GM12892 (cell line): Measurements from ENCODE around the gene MYO3B.

ENCODE experiments used
- DNase-seq: peaks from one replicate; pipeline ENCODE4 v3.0.0; 2011; ENCODE audit not compliant: insufficient read length
- FAIRE-seq: peaks from 2 replicates; lab custom pipeline; 2011; peaks lifted over from hg19 to GRCh38; lab: Jason Lieb, UNC
- POLR2A ChIP-seq: IDR thresholded peaks from 2 replicates; pipeline ENCODE4 v1.6.1; 2011; ENCODE audit warnings: low read depth, low read length, control low read depth
- POLR2AphosphoS5 ChIP-seq: IDR thresholded peaks from 2 replicates; pipeline ENCODE4 v1.6.1; 2011; ENCODE audit warnings: low read depth, low read length, control low read depth
- TAF1 ChIP-seq: IDR thresholded peaks from 2 replicates; pipeline ENCODE4 v1.6.1; 2011; ENCODE audit warnings: low read depth, mild to moderate bottlenecking, control low read depth, low read length, borderline replicate concordance

The MYO3B gene

DNA sequence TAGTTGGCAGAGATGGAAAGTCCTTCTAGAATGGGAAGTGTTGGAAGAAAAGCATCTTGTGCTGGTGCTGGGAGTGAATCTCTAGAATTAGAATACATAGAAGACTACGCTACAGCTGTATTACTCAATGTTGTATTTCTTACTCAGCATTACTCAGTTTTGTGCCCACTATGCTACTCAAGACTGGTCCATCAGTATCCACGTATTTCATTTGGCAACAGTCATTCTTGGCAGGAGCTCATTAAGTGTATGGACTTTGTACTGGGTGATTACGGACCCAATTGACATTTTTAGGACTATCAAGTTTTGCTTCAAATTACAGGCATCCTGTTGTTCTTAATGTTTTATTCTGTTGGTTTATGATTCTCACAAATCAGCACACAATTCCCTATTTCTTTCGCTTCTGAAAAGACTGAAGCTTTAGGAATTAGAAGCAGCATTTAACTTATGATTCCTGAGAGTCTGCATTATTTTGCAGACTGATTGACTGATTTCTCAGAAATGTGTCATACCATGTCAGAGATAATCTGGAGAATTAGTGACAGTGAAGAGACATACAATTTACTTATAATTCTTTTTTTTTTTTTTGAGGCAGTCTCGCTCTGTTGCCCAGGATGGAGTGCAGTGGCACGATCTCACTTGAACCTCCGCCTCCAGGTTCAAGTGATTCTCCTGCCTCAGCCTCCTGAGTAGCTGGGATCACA is 136.9 kb downstream of the MYO3B start:
- TF ChIP-seq POLR2AphosphoS5 (no peak), POLR2A (no peak), TAF1 (no peak)
- FAIRE-seq (no peak), DNase-seq (no peak)

DNA sequence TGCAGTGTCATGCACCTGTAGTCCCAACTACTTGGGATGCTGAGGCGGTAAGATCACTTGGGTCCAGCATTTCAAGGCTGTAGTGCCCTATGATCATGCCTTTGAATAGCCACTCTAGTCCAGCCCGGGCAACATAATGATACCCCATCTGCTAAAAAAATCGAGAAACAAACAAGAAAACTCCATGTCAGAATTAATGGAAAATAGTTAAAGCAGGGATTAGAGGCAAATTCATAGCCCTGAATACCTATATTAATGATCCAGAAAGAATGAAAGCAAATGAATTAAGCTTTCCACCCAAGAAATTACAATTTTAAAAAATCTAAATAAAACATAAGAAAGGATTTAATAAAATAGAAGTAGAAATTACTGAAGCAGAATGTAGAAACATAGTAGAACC is 143.0 kb downstream of the MYO3B start:
- FAIRE-seq: no peak
- DNase-seq: no peak
- TF ChIP-seq POLR2AphosphoS5 (no peak), POLR2A (no peak), TAF1 (no peak)

GRCh38 chr2:170321526-170321925 is 143.6 kb downstream of the MYO3B start:
- no peak for TF ChIP-seq POLR2A
- DNase-seq (no peak), FAIRE-seq (no peak)

GRCh38 chr2:170322140-170322766 is 144.3 kb downstream of the MYO3B start:
- no peak for FAIRE-seq
- TF ChIP-seq POLR2AphosphoS5 (no peak), POLR2A (no peak), TAF1 (no peak)
- DNase-seq: no peak

DNA sequence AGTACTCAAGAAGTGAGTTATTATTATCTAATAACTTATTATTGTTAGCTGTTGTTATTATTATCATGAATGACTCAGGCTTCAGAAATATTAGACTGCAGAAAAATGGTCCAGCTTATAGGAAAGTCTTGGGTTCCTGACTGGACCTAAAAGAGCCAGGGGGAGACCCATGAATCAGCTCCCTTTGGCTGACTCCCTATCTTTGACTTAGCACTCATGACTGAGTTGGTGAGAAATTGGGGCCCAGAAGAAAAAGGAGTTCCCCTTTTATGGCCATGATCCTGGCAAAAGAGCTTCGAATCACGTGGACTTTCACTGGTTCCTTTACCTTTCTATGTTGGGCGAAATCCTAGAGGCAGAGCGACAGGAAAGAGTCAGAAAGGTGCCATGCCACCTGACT is 145.8 kb downstream of the MYO3B start:
- TF ChIP-seq POLR2A (no peak), POLR2AphosphoS5 (no peak), TAF1 (no peak)
- FAIRE-seq: no peak
- DNase-seq: no peak

GRCh38 chr2:170324640-170325046 is 146.7 kb downstream of the MYO3B start:
- FAIRE-seq: peak; percentile 48

GRCh38 chr2:170330881-170331280 is 152.9 kb downstream of the MYO3B start:
- TF ChIP-seq TAF1 (no peak), POLR2A (no peak), POLR2AphosphoS5 (no peak)
- DNase-seq (no peak), FAIRE-seq (no peak)

More at GRCh38 chr2:170324640-170325046, 146.7 kb downstream of the MYO3B start:
- TF ChIP-seq POLR2A: no peak
- no peak for DNase-seq

GRCh38 chr2:170332676-170333402 is 154.9 kb downstream of the MYO3B start:
- no peak for TF ChIP-seq TAF1
- TF ChIP-seq POLR2A: no peak
- no peak for TF ChIP-seq POLR2AphosphoS5
- no peak for DNase-seq
- no peak for FAIRE-seq

DNA sequence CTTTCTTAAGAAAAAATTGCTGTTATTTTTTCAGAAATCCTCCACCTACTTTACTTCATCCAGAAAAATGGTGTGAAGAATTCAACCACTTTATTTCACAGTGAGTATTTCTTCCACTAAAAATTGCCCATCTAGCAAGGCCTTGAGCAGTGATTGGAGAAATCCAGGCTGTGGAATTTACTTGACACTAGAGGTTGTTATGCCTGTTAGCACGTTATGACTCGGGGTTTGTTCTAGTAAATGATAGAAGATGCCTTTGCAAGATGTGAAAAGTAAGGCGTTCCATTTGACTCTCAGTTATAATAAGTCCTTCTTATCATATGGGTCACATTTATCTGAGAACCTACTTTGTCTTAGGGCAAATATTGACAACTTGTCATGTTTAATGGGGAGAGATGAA is 157.4 kb downstream of the MYO3B start:
- FAIRE-seq (no peak), DNase-seq (no peak)
- TF ChIP-seq POLR2AphosphoS5 (no peak), TAF1 (no peak), POLR2A (no peak)

- FAIRE-seq: no peak
- no peak for TF ChIP-seq TAF1
- TF ChIP-seq POLR2A: no peak
- no peak for TF ChIP-seq POLR2AphosphoS5
Observed at GRCh38 chr2:170336408-170336807, 158.5 kb downstream of the MYO3B start.

GRCh38 chr2:170336916-170337315 is 159.0 kb downstream of the MYO3B start:
- DNase-seq (no peak), FAIRE-seq (no peak)
- no peak for TF ChIP-seq POLR2AphosphoS5
- TF ChIP-seq TAF1: no peak
- no peak for TF ChIP-seq POLR2A

More at GRCh38 chr2:170336408-170336807, 158.5 kb downstream of the MYO3B start:
- DNase-seq: no peak

DNA sequence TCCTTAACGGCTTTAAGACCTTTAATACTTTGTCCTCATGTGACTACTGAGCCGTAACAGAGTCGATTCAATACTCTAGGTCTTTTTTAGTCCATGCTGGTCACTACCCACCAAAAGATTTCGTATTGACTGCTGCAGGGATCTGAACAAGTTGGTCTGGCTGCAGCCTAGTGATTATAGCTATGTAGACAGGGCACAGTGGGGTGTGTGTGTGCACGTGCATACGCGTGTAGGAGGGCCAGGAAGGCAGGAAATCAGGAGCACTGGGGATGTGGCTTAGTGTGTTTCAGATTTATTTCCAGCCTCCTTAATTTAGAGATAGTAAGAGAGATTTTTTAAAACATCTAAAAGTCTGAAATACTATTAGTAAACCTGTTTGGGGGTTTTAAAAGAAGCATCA is 161.4 kb downstream of the MYO3B start:
- TF ChIP-seq TAF1 (no peak), POLR2AphosphoS5 (no peak), POLR2A (no peak)
- FAIRE-seq (no peak), DNase-seq (no peak)
